BLaER1 (cell line): ENCODE results near the gene NSD2.

Source experiments
- H3K27ac ChIP-seq: shearing (Covaris generic); formaldehyde crosslinking; 2 replicates; pipeline ENCODE4 v1.8.1; 2022
- H3K27me3 ChIP-seq: shearing (Covaris generic); formaldehyde crosslinking; 2 replicates; pipeline ENCODE4 v1.8.1; 2022
- H3K36me3 ChIP-seq: shearing (Covaris generic); formaldehyde crosslinking; 2 replicates; pipeline ENCODE4 v1.8.1; 2022
- H3K4me1 ChIP-seq: shearing (Covaris generic); formaldehyde crosslinking; 2 replicates; pipeline ENCODE4 v1.8.1; 2022
- H3K4me2 ChIP-seq: shearing (Covaris generic); formaldehyde crosslinking; 2 replicates; pipeline ENCODE4 v1.8.1; 2022
- H3K4me3 ChIP-seq: shearing (Covaris generic); formaldehyde crosslinking; 2 replicates; pipeline ENCODE4 v1.8.1; 2022
- H3K9ac ChIP-seq: shearing (Covaris generic); formaldehyde crosslinking; 2 replicates; pipeline ENCODE4 v1.8.1; 2022
- H3K9me3 ChIP-seq: shearing (Covaris generic); formaldehyde crosslinking; 2 replicates; pipeline ENCODE4 v1.8.1; 2022
- H4K20me1 ChIP-seq: shearing (Covaris generic); formaldehyde crosslinking; 2 replicates; pipeline ENCODE4 v1.8.1; 2022
- Cebpa-rat ChIP-seq: shearing (Covaris generic); IDR thresholded peaks from 2 replicates; pipeline ENCODE4 v1.8.1; 2022

Gene NSD2

DNA sequence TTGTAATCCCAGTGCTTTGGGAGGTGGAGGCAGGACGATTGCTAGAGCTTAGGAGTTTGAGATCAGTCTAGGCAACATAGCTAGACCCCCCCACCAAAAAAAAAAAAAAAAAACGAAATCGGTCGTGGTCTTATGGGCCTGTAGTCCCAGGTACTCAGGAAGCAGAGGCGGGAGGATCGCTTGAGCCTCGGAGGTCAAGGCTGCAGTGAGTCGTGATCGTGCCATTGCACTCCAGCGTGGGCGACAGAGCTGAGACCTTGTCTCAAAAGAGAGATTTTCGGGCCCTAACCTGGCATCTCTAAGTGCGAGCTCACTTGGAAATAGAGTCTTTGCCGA is 8.3 kb upstream of the NSD2 start:
- no peaks in the 10 kb centered on the region; the same call in 1 of the 2 replicates for H4K20me1 ChIP-seq
- H3K36me3 ChIP-seq = no peaks in the 10 kb centered on the region
- no peak overlapping the region; the same call in 1 of the 2 replicates for H3K4me3 ChIP-seq
- H3K27ac ChIP-seq = no peak overlapping the region
- no peak overlapping the region for H3K9ac ChIP-seq
- TF ChIP-seq Cebpa-rat = no peak
- peak overlapping the region; percentile 88 for H3K4me2 ChIP-seq
- H3K27me3 ChIP-seq = no peaks in the 10 kb centered on the region
- no peaks in the 10 kb centered on the region for H3K9me3 ChIP-seq
- H3K4me1 ChIP-seq = peaks cover 44% of the 10 kb centered on the region

- H3K27me3 ChIP-seq = no peaks in the 10 kb centered on the region
- H3K4me3 ChIP-seq = no peak overlapping the region
- no peaks in the 10 kb centered on the region; the same call in 1 of the 2 replicates for H4K20me1 ChIP-seq
- H3K9me3 ChIP-seq = no peaks in the 10 kb centered on the region
- no peaks in the 10 kb centered on the region for H3K36me3 ChIP-seq
- H3K27ac ChIP-seq = peak overlapping the region; percentile 54
- peak overlapping the region; percentile 88 for H3K4me2 ChIP-seq
- H3K9ac ChIP-seq = peak overlapping the region; percentile 34; the same call in 1 of the 2 replicates
- TF ChIP-seq Cebpa-rat = no peak
- peaks cover 39% of the 10 kb centered on the region for H3K4me1 ChIP-seq
These were observed 7.7 kb upstream of the NSD2 start for GRCh38 chr4:1863297-1864033.

- no peak for TF ChIP-seq Cebpa-rat
These were observed 6.9 kb upstream of the NSD2 start for GRCh38 chr4:1864076-1865008.

DNA sequence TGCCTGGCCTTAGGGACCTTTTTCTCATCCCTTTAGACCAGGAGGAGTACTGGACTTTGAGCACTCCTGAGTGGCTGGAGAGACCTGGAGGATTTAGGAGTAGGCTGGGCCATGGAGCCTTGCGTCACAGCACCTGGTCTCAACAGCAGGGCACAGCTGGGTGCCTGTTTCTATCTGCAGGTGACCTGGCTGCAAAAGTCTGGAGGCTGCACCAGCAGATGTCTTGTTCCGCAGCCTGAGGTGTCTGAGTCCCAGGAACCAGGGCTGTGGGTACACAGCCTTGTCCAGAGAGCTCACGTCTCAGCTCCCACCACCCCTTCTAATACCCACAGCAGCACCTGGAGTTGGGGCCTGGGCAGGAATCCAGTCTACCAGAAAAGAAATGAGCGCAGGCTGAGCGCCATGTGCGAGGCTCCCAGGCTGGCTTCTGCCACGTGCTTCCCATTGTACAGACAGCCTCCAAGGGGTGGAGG is 5.0 kb upstream of the NSD2 start:
- H3K27ac ChIP-seq = no peak overlapping the region
- H4K20me1 ChIP-seq = no peaks in the 10 kb centered on the region; the same call in 1 of the 2 replicates
- no peak overlapping the region for H3K9ac ChIP-seq
- no peak overlapping the region for H3K4me2 ChIP-seq
- no peak overlapping the region for H3K4me3 ChIP-seq
- no peaks in the 10 kb centered on the region for H3K27me3 ChIP-seq
- TF ChIP-seq Cebpa-rat = no peak
- no peaks in the 10 kb centered on the region for H3K9me3 ChIP-seq
- no peaks in the 10 kb centered on the region for H3K36me3 ChIP-seq
- peaks cover 47% of the 10 kb centered on the region for H3K4me1 ChIP-seq

More at GRCh38 chr4:1864076-1865008, 6.9 kb upstream of the NSD2 start:
- Histone ChIP-seq H3K9me3 (no peaks in the 10 kb centered on the region), H4K20me1 (no peaks in the 10 kb centered on the region; the same call in 1 of the 2 replicates), H3K4me2 (peak overlapping the region; percentile 88), H3K27me3 (no peaks in the 10 kb centered on the region), H3K36me3 (no peaks in the 10 kb centered on the region), H3K4me1 (peaks cover 38% of the 10 kb centered on the region), H3K9ac (peak overlapping the region; percentile 34), H3K27ac (peak overlapping the region; percentile 54), H3K4me3 (no peak overlapping the region)

DNA sequence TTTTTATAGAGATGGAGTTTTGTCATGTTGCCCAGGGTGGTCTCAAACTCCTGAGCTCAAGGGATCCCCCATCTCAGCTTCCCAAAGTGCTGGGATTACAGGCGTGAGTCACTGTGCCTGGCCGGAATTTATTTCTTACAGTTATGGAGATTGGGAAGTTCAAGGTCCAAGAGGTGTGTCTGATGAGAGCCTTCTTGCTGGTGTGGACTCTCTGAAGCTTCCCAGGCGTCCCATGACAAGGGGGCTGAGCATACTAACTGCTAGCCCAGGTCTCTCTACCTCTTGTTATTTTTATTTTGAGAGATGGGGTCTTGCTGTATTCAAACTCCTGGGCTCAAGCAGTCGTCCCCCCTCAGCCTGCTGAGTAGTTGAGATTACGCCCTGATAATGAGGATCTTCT is 2.9 kb upstream of the NSD2 start:
- peaks cover 7% of the 10 kb centered on the region for H4K20me1 ChIP-seq
- no peaks in the 10 kb centered on the region for H3K9me3 ChIP-seq
- no peak for TF ChIP-seq Cebpa-rat
- no peak overlapping the region for H3K4me2 ChIP-seq
- no peaks in the 10 kb centered on the region for H3K36me3 ChIP-seq
- H3K27me3 ChIP-seq = no peaks in the 10 kb centered on the region
- no peak overlapping the region for H3K4me3 ChIP-seq
- peaks cover 35% of the 10 kb centered on the region for H3K4me1 ChIP-seq
- no peak overlapping the region for H3K27ac ChIP-seq
- H3K9ac ChIP-seq = no peak overlapping the region

DNA sequence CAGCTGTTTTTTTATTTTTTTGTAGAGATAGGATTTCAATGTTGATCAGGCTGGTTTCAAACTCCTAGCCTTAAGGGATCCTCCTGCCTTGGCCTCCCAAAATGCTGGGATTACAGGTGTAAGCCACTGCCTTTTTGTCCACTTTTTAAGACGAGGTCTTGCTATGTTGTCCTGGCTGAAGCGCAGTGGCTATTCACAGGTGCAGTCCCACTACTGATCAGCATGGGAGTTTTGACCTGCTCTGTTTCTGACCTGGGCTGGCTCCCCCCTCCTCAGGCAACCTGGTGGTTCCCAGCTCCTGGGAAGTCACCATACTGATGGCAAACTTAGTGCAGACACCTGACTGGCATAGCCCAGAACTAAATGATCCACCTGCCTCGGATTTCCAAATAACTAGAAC is 2.3 kb upstream of the NSD2 start:
- H3K27ac ChIP-seq = no peak overlapping the region
- peaks cover 35% of the 10 kb centered on the region for H3K4me1 ChIP-seq
- no peak overlapping the region for H3K4me3 ChIP-seq
- H3K36me3 ChIP-seq = no peaks in the 10 kb centered on the region
- no peaks in the 10 kb centered on the region for H3K27me3 ChIP-seq
- no peak for TF ChIP-seq Cebpa-rat
- no peaks in the 10 kb centered on the region for H3K9me3 ChIP-seq
- H3K4me2 ChIP-seq = no peak overlapping the region
- no peak overlapping the region for H3K9ac ChIP-seq
- peaks cover 13% of the 10 kb centered on the region for H4K20me1 ChIP-seq

DNA sequence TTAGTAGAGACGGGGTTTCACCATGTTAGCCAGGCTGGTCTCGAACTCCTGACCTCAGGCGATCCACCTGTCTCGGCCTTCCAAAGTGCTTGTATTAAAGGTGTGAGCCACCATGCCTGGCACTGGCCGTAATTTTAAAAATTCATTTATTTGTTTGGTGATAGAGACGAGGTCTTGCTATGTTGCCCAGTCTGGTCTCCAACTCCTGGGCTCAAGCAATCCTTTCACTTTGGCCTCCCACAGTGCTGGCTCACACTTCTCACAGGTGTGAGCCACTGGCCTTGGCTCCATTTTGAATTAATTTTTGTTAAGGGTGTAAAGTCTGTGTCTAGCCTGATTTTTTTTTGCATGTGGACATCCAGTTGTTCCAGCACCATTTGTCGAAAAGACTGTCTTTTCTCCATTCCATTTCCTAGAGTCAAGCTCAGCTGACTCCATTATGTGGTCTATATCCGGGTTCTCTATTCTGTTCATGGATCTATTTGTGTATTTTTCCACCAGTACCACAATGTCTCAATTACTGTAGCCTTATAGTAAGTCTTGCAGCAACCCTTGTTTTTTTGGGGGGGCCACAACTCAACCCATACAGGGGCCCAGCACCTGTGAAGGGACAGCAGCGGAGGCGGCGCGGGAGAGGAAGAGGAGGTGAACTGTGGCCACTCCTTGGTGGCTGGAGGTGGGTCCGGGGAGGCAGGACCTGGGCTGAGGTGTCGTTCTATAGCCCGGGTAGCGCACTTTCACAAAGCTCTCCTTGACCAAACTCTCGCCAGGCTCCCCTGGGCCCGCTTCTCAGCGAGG is 1.5 kb upstream of the NSD2 start:
- H4K20me1 ChIP-seq = peaks cover 21% of the 10 kb centered on the region
- no peaks in the 10 kb centered on the region for H3K9me3 ChIP-seq
- peaks cover 35% of the 10 kb centered on the region for H3K4me1 ChIP-seq
- H3K36me3 ChIP-seq = peaks cover 5% of the 10 kb centered on the region; the same call in 1 of the 2 replicates
- H3K4me2 ChIP-seq = peak overlapping the region; percentile 96
- no peaks in the 10 kb centered on the region for H3K27me3 ChIP-seq
- peak overlapping the region; percentile 99 for H3K27ac ChIP-seq
- H3K9ac ChIP-seq = peak overlapping the region; percentile 97
- TF ChIP-seq Cebpa-rat = no peak
- H3K4me3 ChIP-seq = peak overlapping the region; percentile 93

- H4K20me1 ChIP-seq = peaks cover 27% of the 10 kb centered on the region
- H3K9me3 ChIP-seq = no peaks in the 10 kb centered on the region
- no peak for TF ChIP-seq Cebpa-rat
These were observed 940 bp upstream of the NSD2 start for GRCh38 chr4:1870328-1870577.

DNA sequence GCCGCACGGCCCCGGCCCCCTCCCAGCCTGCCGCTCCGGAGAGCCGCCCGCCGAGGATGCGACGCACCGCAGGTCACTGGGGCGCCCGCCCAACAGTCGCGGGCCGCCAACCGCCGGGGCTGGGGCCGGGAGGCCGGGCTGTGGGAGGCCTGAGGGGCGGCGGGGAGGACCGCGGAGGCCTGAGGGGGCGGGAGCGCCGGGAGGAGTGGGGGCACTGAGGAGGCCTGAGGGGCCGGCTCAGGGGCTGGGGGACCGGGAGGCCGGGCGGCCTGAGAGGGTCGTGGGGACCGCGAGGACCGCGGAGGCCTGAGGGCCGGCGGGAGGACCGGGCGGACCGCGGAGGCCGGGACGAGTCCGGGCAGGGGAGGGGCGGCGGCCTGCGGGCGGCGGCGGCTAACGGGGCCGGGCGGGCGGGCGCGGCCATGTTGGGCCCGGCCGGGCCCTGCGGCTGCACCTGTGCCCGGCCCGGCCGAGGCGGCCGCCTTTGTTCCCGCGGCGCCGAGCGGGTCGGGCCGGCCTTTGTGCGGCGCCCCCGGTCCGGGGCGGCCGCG is 353 bp downstream of the NSD2 start:
- Histone ChIP-seq H3K27me3 (no peaks in the 10 kb centered on the region), H3K9me3 (no peaks in the 10 kb centered on the region), H3K27ac (peak overlapping the region; percentile 97), H3K9ac (peak overlapping the region; percentile 97), H3K4me1 (peaks cover 40% of the 10 kb centered on the region), H4K20me1 (peaks cover 40% of the 10 kb centered on the region), H3K4me3 (peak overlapping the region; percentile 93), H3K4me2 (peak overlapping the region; percentile 90), H3K36me3 (peaks cover 5% of the 10 kb centered on the region; the same call in 1 of the 2 replicates)
- TF ChIP-seq Cebpa-rat = no peak

More at GRCh38 chr4:1870328-1870577, 940 bp upstream of the NSD2 start:
- H3K4me3 ChIP-seq = peak overlapping the region; percentile 93
- peak overlapping the region; percentile 97 for H3K9ac ChIP-seq
- H3K27ac ChIP-seq = peak overlapping the region; percentile 99
- peak overlapping the region; percentile 96 for H3K4me2 ChIP-seq
- peaks cover 5% of the 10 kb centered on the region; the same call in 1 of the 2 replicates for H3K36me3 ChIP-seq
- no peaks in the 10 kb centered on the region for H3K27me3 ChIP-seq
- H3K4me1 ChIP-seq = peaks cover 38% of the 10 kb centered on the region
